Spleen (tissue), 11 donors: ENCODE results near the gene TCF20. TPM values are rescaled to one million over a fixed set of nuclear protein-coding genes. Genes with fewer than 3 reads are reported as not detected.

Source experiments
- DNase-seq: peaks from one replicate; pipeline ENCODE4 v3.0.0-alpha.2; 2020
- H3K27ac ChIP-seq, 8 donors: fragments of 200-600 bp; sonication (generic) in 7 of 8; 1 replicate in 4 of 8; 2 replicates in 4 of 8; pipeline versions ENCODE4 v1.5.0 to v1.8.0; 2016 to 2021; ENCODE audit warnings: inconsistent platforms in 4 of 8, mild to moderate bottlenecking in 4 of 8, moderate library complexity in 1 of 8
- H3K27me3 ChIP-seq, 7 donors: fragments of 200-600 bp; sonication (generic) in 6 of 7; replicated peaks in 1 of 7; 1 replicate in 4 of 7; 2 replicates in 3 of 7; pipeline versions ENCODE4 v1.5.0 to v1.8.0; 2016 to 2021; ENCODE audit warnings: inconsistent platforms in 3 of 7, mild to moderate bottlenecking in 1 of 7
- H3K36me3 ChIP-seq, 6 donors: fragments of 200-600 bp; sonication (generic) in 5 of 6; 1 replicate in 4 of 6; 2 replicates in 2 of 6; pipeline versions ENCODE4 v1.5.0 to v1.8.0; 2016 to 2021; ENCODE audit warnings: inconsistent platforms in 2 of 6
- H3K4me1 ChIP-seq, 6 donors: fragments of 200-600 bp; sonication (generic) in 5 of 6; 1 replicate in 3 of 6; 2 replicates in 3 of 6; pipeline versions ENCODE4 v1.5.0 to v1.8.0; 2016 to 2021; ENCODE audit warnings: inconsistent platforms in 3 of 6
- H3K4me3 ChIP-seq, 8 donors: fragments of 200-600 bp; sonication (generic) in 7 of 8; 1 replicate in 4 of 8; 2 replicates in 4 of 8; pipeline versions ENCODE4 v1.5.0 to v1.8.0; 2016 to 2021; ENCODE audit warnings: inconsistent platforms in 4 of 8, mild to moderate bottlenecking in 4 of 8, moderate library complexity in 2 of 8
- H3K9me3 ChIP-seq, 8 donors: fragments of 200-600 bp; sonication (generic) in 7 of 8; 1 replicate in 4 of 8; 2 replicates in 4 of 8; pipeline versions ENCODE4 v1.5.0 to v1.8.0; 2016 to 2021; ENCODE audit warnings: inconsistent platforms in 4 of 8
- CTCF ChIP-seq, 11 experiments: fragments of 200-600 bp in 7 of 11; fragments of 450-650 bp in 4 of 11; sonication (generic) in 4 of 11; IDR thresholded peaks in 8 of 11; conservative IDR thresholded peaks in 3 of 11; 1 replicate in 7 of 11; 2 replicates in 4 of 11; pipeline versions ENCODE4 v1.4.0 to v1.8.0; 2016 to 2021; ENCODE audit warnings: antibody characterized with exemption in 11 of 11, inconsistent platforms in 4 of 11, mild to moderate bottlenecking in 1 of 11
- POLR2A ChIP-seq, 3 donors: fragments of 450-650 bp; IDR thresholded peaks; one replicate each; pipeline ENCODE4 v1.5.1; 2017; ENCODE audit warnings: antibody characterized with exemption in 3 of 3, mild to moderate bottlenecking in 1 of 3
- POLR2AphosphoS5 ChIP-seq, 3 donors: sonication (generic); formaldehyde crosslinking; IDR thresholded peaks; one replicate each; pipeline ENCODE4 v1.5.1; 2017; ENCODE audit warnings: antibody characterized with exemption in 3 of 3
- WGBS, 5 donors: extraction: QIAGEN DNeasy Blood & Tissue Kit in 3 of 5; methylation state at CpG; one replicate each; pipeline versions ENCODE4 v1.1.5 to v1.1.7; 2013 to 2018; 5-methylcytosine and 5-hydroxymethylcytosine counted together
- intact Hi-C: fragments of 100-400 bp; cut with DNase I; formaldehyde crosslinking; loops from one replicate; pipeline ENCODE4 v1.15.0; 2023; ENCODE audit warnings: low total_unique reads
- polyA plus RNA-seq, 3 donors: library from polyadenylated mRNA; stranded (reverse); fragments of 200-250 nt; gene quantifications; one replicate each; pipeline ENCODE4 v1.2.1, GENCODE V29; 2013
- total RNA-seq, 7 donors: library from RNA; depleted of rRNA in 3 of 7; stranded (reverse); fragments of >200 nt in 3 of 7; fragmentation: NEBNext Ultra II Directional in 4 of 7; extraction: Animal tissue kit (Norgen Biotek cat#: 25700) in 4 of 7; gene quantifications; one replicate each; pipeline versions ENCODE4 v1.1.0 to v1.2.1, GENCODE V29; 2016 to 2021
- donor health status: healthy with polysubstance abuse.
- donor health status: DM: no; HTN: no; CAD: no; lungs with moderate emphysema.
- donor health status: DM: no; HTN: no; CAD: no.
- donor health status: Bipolar disorder and iron deficiency.
- donor health status: healthy.
- donor health status: DM: no; HTN: no; CAD: no.
- donor health status: DM: yes; HTN: yes; CAD: no.

The TCF20 gene
- total and polyA plus RNA-seq, 10 donors = 4.4 to 54.1 (median 41.9) TPM

- peaks cover 0 to 57% (median 28%) of the 10 kb centered on the region in 7 donors for H3K27me3 ChIP-seq
- no peaks in the 10 kb centered on the region for H3K36me3 ChIP-seq
- peaks cover 0 to 34% (median 24%) of the 10 kb centered on the region in 6 donors for H3K4me1 ChIP-seq
- WGBS, 5 donors = 87 to 90% (median 89%) methylated on average over 9 of the region's 9 CpGs
- intact Hi-C loops = no loop called here
- peak; percentile 44 for DNase-seq
- no peaks in the 10 kb centered on the region for H3K9me3 ChIP-seq
- no peak overlapping the region for H3K4me3 ChIP-seq
- TF ChIP-seq POLR2A (IDR thresholded peaks at IDR 0.05) (no peak), CTCF (IDR thresholded peaks at IDR 0.05 in 8 of 11, conservative IDR thresholded peaks at IDR 0.05 in 3 of 11) (no peak)
- H3K27ac ChIP-seq = no peak overlapping the region
These were observed 9.7 kb upstream of the TCF20 start for GRCh38 chr22:42280140-42280539.

- Histone ChIP-seq H3K4me3 (no peak overlapping the region), H3K4me1 (peaks cover 0 to 31% (median 22%) of the 10 kb centered on the region in 6 donors), H3K9me3 (no peaks in the 10 kb centered on the region), H3K27me3 (peaks cover 0 to 51% (median 21%) of the 10 kb centered on the region in 7 donors), H3K27ac (no peak overlapping the region), H3K36me3 (no peaks in the 10 kb centered on the region)
- peak; percentile 48 for DNase-seq
- TF ChIP-seq POLR2AphosphoS5 (IDR thresholded peaks at IDR 0.05) (no peak), CTCF (IDR thresholded peaks at IDR 0.05 in 8 of 11, conservative IDR thresholded peaks at IDR 0.05 in 3 of 11) (no peak), POLR2A (IDR thresholded peaks at IDR 0.05) (no peak)
- 84 to 93% (median 87%) methylated on average over 12 to 13 of the region's 13 CpGs for WGBS, 5 donors
- intact Hi-C loops = no loop called here
These were observed 9.1 kb upstream of the TCF20 start for GRCh38 chr22:42279425-42280020.

GRCh38 chr22:42277988-42278776 is 7.7 kb upstream of the TCF20 start:
- H3K4me1 ChIP-seq = peaks cover 0 to 26% (median 10%) of the 10 kb centered on the region in 6 donors
- H3K36me3 ChIP-seq = no peaks in the 10 kb centered on the region
- no peak overlapping the region for H3K27ac ChIP-seq
- WGBS, 5 donors = 54 to 61% (median 59%) methylated on average over 21 of the region's 21 CpGs
- no peak overlapping the region for H3K4me3 ChIP-seq
- intact Hi-C loops = no loop called here
- no peaks in the 10 kb centered on the region for H3K9me3 ChIP-seq
- DNase-seq = peak; percentile 77
- peaks cover 0 to 38% (median 11%) of the 10 kb centered on the region in 7 donors for H3K27me3 ChIP-seq
- TF ChIP-seq POLR2AphosphoS5 (IDR thresholded peaks at IDR 0.05) = no peak
- peak in 5 of 11 experiments; percentile 7 to 21 (median 17) for TF ChIP-seq CTCF (IDR thresholded peaks at IDR 0.05 in 8 of 11, conservative IDR thresholded peaks at IDR 0.05 in 3 of 11)

- Histone ChIP-seq H3K27me3 (peaks cover 0 to 29% (median 2%) of the 10 kb centered on the region in 7 donors), H3K9me3 (no peaks in the 10 kb centered on the region), H3K4me3 (no peak overlapping the region), H3K4me1 (peaks cover 0 to 20% (median 5%) of the 10 kb centered on the region in 6 donors), H3K36me3 (no peaks in the 10 kb centered on the region), H3K27ac (no peak overlapping the region)
- peak; percentile 27 for DNase-seq
- intact Hi-C loops = no loop called here
- no peak for TF ChIP-seq CTCF (IDR thresholded peaks at IDR 0.05 in 8 of 11, conservative IDR thresholded peaks at IDR 0.05 in 3 of 11)
- no peak for TF ChIP-seq POLR2A (IDR thresholded peaks at IDR 0.05)
- TF ChIP-seq POLR2AphosphoS5 (IDR thresholded peaks at IDR 0.05) = no peak
- WGBS, 5 donors = 92 to 99% (median 95%) methylated on average over 4 of the region's 4 CpGs
These were observed 6.8 kb upstream of the TCF20 start for GRCh38 chr22:42277232-42277753.
